ENCODE measurements around the gene REXO4. TPM values are rescaled to one million over a fixed set of nuclear protein-coding genes. Genes with fewer than 3 reads are reported as not detected.

Gene REXO4
- total and polyA plus RNA-seq, 2 of the 13 experiments (the other 11 are each of a cell fraction or from before 2014, with no cell fraction given) = 18.5 to 30.4 TPM

GRCh38 chr9:133461975-133462374, 44.2 kb upstream of the REXO4 start:
- H3K36me3 ChIP-seq (replicated peaks in 1 of 2; ENCODE audit: control insufficient read depth in 1 of 2, insufficient read depth in 2 of 2, low read length in 2 of 2) = peaks cover 5 to 14% of the 10 kb centered on the region in 2 experiments; a peak in 3 of 5 replicates
- peak overlapping the region; percentile 99 for H3K27ac ChIP-seq (ENCODE audit: extremely low read length, insufficient read depth, low read length)
- in situ Hi-C loops (cut with HindIII; ENCODE audit: extremely low pct_ligation_motif_present, low pct_unique_long_range_greater_than_20kb) (no loop called here), intact Hi-C loops (cut with micrococcal nuclease; ENCODE audit: unreplicated experiment) (no loop called here)
- DNase-seq (ENCODE audit: low spot score) = peak; percentile 42
- H3K4me3 ChIP-seq (replicated peaks in 1 of 3; ENCODE audit: insufficient read depth in 1 of 3, low read depth in 2 of 3, low read length in 3 of 3) = peak overlapping the region in 1 of 3 experiments; percentile 89; a peak in 1 of 6 replicates
- no peak overlapping the region for H2AFZ ChIP-seq (ENCODE audit: low read length)
- TF ChIP-seq TCF7L2 (IDR thresholded peaks at IDR 0.05; ENCODE audit: low read depth, low read length) = no peak
- peak; percentile 43; the same call in 1 of the 2 replicates for TF ChIP-seq STAG1 (CRISPR knock-in tag; IDR thresholded peaks at IDR 0.05)
- no peak for TF ChIP-seq ZNF407 (CRISPR knock-in tag; IDR thresholded peaks at IDR 0.05; ENCODE audit: not compliant biosample characterization)
- TF ChIP-seq ZNF572 (CRISPR knock-in tag; IDR thresholded peaks at IDR 0.05) = no peak
- no peak for TF ChIP-seq ZNF207 (IDR thresholded peaks at IDR 0.05; ENCODE audit: borderline replicate concordance)
- no peak for TF ChIP-seq HMG20B (CRISPR knock-in tag; conservative IDR thresholded peaks at IDR 0.05)
- no peak for TF ChIP-seq TP53 (CRISPR knock-in tag; conservative IDR thresholded peaks at IDR 0.05)
- peak; percentile 49 for TF ChIP-seq CTCF (CRISPR knock-in tag; IDR thresholded peaks at IDR 0.05)
- TF ChIP-seq ZBTB44 (CRISPR knock-in tag; IDR thresholded peaks at IDR 0.05) = no peak
- TF ChIP-seq SUZ12 (IDR thresholded peaks at IDR 0.05; ENCODE audit: low read depth, low read length) = no peak
- H3K9ac ChIP-seq (ENCODE audit: insufficient read depth, low read depth, low read length) = no peak overlapping the region
- H4K20me1 ChIP-seq (ENCODE audit: insufficient read depth, low read length) = no peaks in the 10 kb centered on the region; the same call in 1 of the 2 replicates
- H3K27me3 ChIP-seq (ENCODE audit: control insufficient read depth in 1 of 2, insufficient read depth in 2 of 2, low read length in 2 of 2) = no peaks in the 10 kb centered on the region; a peak in 1 of 5 replicates
- H3K4me1 ChIP-seq (ENCODE audit: insufficient read depth, low read length) = peaks cover 46% of the 10 kb centered on the region
- POLR2A ChIA-PET = interaction anchor here (1.6 kb wide), 1 partner anchor 87 kb away, joined by 3 read pairs; no protein-coding TSS in a partner anchor
- peak; percentile 44 for FAIRE-seq
- BruUV-seq (replicated peaks) = no TSS peak
- peaks cover 14% of the 10 kb centered on the region for H3K79me2 ChIP-seq (ENCODE audit: insufficient read depth, low read length)
- no peaks in the 10 kb centered on the region for H3K9me3 ChIP-seq (ENCODE audit: low read length)
- peak overlapping the region; percentile 99 for H3K4me2 ChIP-seq (ENCODE audit: low read depth, low read length)
- no peak for ATAC-seq
- WGBS (ENCODE audit: low lambda C conversion rate) = 45% methylated on average over 3 of the region's 4 CpGs
- CTCF ChIA-PET (ENCODE audit: low intra/inter-chr PET ratio, low total read pairs) = interaction anchor here (1.7 kb wide), 1 partner anchor 25 kb away, joined by 4 read pairs; no protein-coding TSS in a partner anchor
